ENCODE measurements around the gene COBLL1.

DNA sequence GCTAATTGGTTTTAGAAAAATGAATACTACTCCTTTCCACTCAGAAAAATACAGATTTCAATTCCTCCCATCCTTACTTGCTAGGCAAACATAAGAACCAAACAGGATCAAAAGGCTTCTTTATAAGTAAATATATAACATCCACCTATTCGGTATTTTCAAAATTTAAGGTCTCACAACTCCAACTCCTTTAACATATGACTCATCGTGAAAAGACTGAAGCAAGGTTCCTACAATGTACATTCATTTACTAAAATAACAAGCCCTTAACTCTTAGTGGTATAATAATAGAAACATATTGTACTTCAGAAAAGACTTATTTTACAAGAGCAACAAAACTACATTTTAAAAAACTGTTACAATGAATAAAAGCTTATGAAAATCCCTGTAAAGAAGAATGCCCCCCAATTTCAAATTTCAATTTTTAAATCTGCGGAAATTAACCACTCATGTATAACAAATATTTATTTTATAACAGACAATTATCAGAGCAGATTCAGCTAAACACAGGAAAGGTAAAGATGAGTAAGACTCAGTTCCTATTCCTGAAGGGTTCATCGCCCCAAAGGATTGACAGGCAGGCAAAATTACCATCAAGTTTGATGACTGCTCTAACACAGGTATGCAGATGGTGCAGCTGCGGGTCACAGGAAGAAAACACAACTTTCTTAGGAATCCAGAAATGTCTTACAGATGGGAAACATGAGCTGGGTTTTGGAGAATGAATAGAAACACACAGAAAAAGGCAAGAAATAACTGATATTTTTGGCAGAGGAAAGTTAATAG lies 96.4 kb downstream of the COBLL1 start:
- TF ChIP-seq POLR2AphosphoS5 (IDR thresholded peaks at IDR 0.05; ENCODE audit: borderline replicate concordance, low read depth, low read length) (no peak), EZH2 (IDR thresholded peaks at IDR 0.05) (no peak), FOXP2 (optimal IDR thresholded peaks at IDR 0.05; ENCODE audit: control extremely low read depth, extremely low read length, insufficient read depth) (no peak)
